ENCODE results near the gene CHRND. TPM values are rescaled to one million over a fixed set of nuclear protein-coding genes. Genes with fewer than 3 reads are reported as not detected.

Gene CHRND
- total RNA-seq, 1 donor from 2014 or later, result 4.1 TPM

- Mint-ChIP-seq H3K36me3 (ENCODE audit: low read depth) (peaks cover 9% of the 10 kb centered on the region), H3K9me3 (no peaks in the 10 kb centered on the region), H3K4me1 (peaks cover 30% of the 10 kb centered on the region), H3K27ac (ENCODE audit: unreplicated experiment) (peak overlapping the region; percentile 96), H3K4me3 (no peak overlapping the region), H3K27me3 (ENCODE audit: low read depth) (no peaks in the 10 kb centered on the region)
- no peak for TF ChIP-seq CTCF (conservative IDR thresholded peaks at IDR 0.05)
- no peak for DNase-seq (ENCODE audit: low read depth, low spot score)
These were observed 51.9 kb downstream of the CHRND start for GRCh38 chr2:232577841-232578240.

- no peak for TF ChIP-seq CTCF (conservative IDR thresholded peaks at IDR 0.05)
- no peak overlapping the region for H3K27ac Mint-ChIP-seq (ENCODE audit: unreplicated experiment)
- peaks cover 15% of the 10 kb centered on the region for H3K36me3 Mint-ChIP-seq (ENCODE audit: low read depth)
- no peak overlapping the region for H3K4me3 Mint-ChIP-seq
- H3K27me3 Mint-ChIP-seq (ENCODE audit: low read depth), result no peaks in the 10 kb centered on the region
- H3K4me1 Mint-ChIP-seq, result peaks cover 27% of the 10 kb centered on the region
- DNase-seq (ENCODE audit: low read depth, low spot score), result no peak
- H3K9me3 Mint-ChIP-seq, result no peaks in the 10 kb centered on the region
These were observed 52.7 kb downstream of the CHRND start for GRCh38 chr2:232578626-232579025.

GRCh38 chr2:232580648-232580981 is 54.7 kb downstream of the CHRND start:
- H3K27ac Mint-ChIP-seq (ENCODE audit: unreplicated experiment), result no peak overlapping the region

GRCh38 chr2:232581725-232582124 is 55.8 kb downstream of the CHRND start:
- Mint-ChIP-seq H3K9me3 (no peaks in the 10 kb centered on the region), H3K27me3 (ENCODE audit: low read depth) (no peaks in the 10 kb centered on the region), H3K4me1 (peaks cover 15% of the 10 kb centered on the region), H3K36me3 (ENCODE audit: low read depth) (peaks cover 19% of the 10 kb centered on the region), H3K4me3 (no peak overlapping the region), H3K27ac (ENCODE audit: unreplicated experiment) (no peak overlapping the region)
- no peak for DNase-seq (ENCODE audit: low read depth, low spot score)
- TF ChIP-seq CTCF (conservative IDR thresholded peaks at IDR 0.05), result no peak

More at GRCh38 chr2:232580648-232580981, 54.7 kb downstream of the CHRND start:
- DNase-seq (ENCODE audit: low read depth, low spot score), result no peak
- Mint-ChIP-seq H3K27me3 (ENCODE audit: low read depth) (no peaks in the 10 kb centered on the region), H3K36me3 (ENCODE audit: low read depth) (peaks cover 20% of the 10 kb centered on the region), H3K9me3 (no peaks in the 10 kb centered on the region), H3K4me1 (peaks cover 15% of the 10 kb centered on the region), H3K4me3 (no peak overlapping the region)
- no peak for TF ChIP-seq CTCF (conservative IDR thresholded peaks at IDR 0.05)

GRCh38 chr2:232584238-232584637 is 58.3 kb downstream of the CHRND start:
- DNase-seq (ENCODE audit: low read depth, low spot score), result no peak
- Mint-ChIP-seq H3K36me3 (ENCODE audit: low read depth) (peaks cover 19% of the 10 kb centered on the region), H3K27me3 (ENCODE audit: low read depth) (no peaks in the 10 kb centered on the region), H3K4me3 (no peak overlapping the region), H3K27ac (ENCODE audit: unreplicated experiment) (no peak overlapping the region), H3K9me3 (no peaks in the 10 kb centered on the region), H3K4me1 (no peaks in the 10 kb centered on the region)
- no peak for TF ChIP-seq CTCF (conservative IDR thresholded peaks at IDR 0.05)

Other genes with a start within 250 kb of the CHRND start
- gene ALPP, start 147.4 kb upstream of the CHRND start, total RNA-seq, result not detected in 2 replicates
- not detected in 2 replicates for gene ALPG, start 119.3 kb upstream of the CHRND start, total RNA-seq
- not detected in 2 replicates for gene ALPI, start 70.0 kb upstream of the CHRND start, total RNA-seq
- gene ECEL1, start 38.3 kb upstream of the CHRND start, total RNA-seq, result 42.9 and 43.9 TPM in 2 replicates
- gene PRSS56, start 5.8 kb upstream of the CHRND start, total RNA-seq, result 52.4 and 54.2 TPM in 2 replicates
- gene CHRNG, start 13.5 kb downstream of the CHRND start, total RNA-seq, result not detected in 2 replicates
- 11.8 and 12.8 TPM in 2 replicates for gene TIGD1, start 24.4 kb downstream of the CHRND start, total RNA-seq
- 85.7 and 89.0 TPM in 2 replicates for gene EIF4E2, start 24.5 kb downstream of the CHRND start, total RNA-seq
- gene EFHD1, start 107.4 kb downstream of the CHRND start, total RNA-seq, result 4.1 and 4.7 TPM in 2 replicates
- 70.3 and 71.4 TPM in 2 replicates for gene GIGYF2, start 171.2 kb downstream of the CHRND start, total RNA-seq